CD4-positive, alpha-beta T cell treated with Interleukin-15 for 4 hours (primary cell): Measurements from ENCODE around the gene MAPK11.

Source experiments
- DNase-seq: peaks from one replicate; pipeline ENCODE4 v3.0.0-alpha.2; 2020; ENCODE audit warnings: low spot score

MAPK11 gene

DNA sequence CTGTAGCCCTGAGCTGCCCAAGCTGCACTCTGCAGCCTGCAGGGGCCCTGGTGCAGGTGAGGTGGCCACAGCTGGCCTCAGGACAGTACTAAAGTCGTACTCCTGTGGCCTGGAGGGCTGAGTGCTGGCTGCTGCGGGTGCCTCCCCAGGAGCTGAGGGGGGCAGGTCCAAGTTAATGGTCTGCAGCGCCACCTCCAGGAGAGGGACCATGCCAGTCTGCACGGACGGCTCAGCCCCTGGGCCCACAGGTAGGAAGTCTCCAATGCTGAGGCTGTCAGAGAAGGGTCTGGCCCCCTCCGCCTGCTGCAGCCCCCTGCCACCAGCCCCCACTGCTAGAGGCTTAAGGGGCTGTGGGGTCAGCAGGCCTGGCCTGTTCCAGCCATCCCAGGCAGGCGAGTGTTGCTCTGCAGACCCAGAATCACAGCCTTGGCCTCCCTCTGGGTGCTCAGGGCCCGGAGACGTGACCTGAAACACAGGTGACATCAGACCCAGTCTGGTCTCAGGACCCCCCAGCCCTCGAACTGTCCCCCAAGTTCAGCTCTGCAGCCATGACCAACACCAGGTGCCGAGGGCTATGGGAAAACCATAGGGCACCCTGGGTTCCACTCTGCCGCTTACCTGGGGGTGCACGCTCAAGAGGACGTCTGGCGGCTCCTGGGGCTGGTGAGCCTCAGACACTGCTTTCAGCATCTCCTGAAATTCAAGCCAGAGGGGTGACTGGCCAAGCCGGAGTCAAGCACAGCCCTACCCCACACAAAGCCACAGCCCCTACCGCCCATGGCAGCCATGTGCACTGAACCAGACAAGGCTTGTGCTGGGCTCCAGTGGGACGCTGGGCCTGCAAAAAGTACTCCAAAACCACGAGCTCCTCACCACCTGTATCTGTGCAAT lies 48.5 kb downstream of the MAPK11 start:
- no peak for DNase-seq

DNA sequence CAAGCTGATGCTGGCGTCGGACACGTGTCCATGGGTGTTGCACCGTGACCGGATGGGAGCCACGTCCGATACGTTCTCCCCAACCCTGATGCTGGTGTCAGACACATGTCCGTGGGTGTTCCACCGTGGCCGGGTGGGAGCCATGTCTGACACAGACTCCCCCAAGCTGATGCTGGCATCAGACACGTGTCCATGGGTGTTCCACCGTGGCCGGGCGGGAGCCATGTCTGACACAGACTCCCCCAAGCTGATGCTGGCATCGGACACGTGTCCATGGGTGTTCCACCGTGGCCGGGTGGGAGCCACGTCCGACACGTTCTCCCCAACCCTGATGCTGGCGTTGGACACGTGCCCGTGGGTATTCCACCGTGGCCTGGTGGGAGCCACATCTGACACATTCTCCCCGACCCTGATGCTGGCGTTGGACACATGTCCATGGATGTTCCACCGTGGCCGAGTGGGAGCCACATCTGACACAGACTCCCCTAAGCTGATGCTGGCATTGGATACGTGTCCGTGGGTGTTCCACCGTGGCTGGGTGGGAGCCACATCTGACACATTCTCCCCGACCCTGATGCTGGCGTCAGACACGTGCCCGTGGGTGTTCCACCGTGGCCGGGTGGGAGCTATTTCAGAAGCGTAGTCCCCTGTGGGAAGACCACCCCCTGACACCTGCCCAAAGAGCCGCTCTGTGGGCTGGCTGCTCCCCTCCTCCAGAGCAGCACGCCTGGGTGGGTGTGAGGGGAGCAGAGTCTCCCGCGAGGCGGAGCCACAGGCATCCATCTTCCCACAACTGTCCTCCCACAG lies 49.4 kb downstream of the MAPK11 start:
- no peak for DNase-seq

DNA sequence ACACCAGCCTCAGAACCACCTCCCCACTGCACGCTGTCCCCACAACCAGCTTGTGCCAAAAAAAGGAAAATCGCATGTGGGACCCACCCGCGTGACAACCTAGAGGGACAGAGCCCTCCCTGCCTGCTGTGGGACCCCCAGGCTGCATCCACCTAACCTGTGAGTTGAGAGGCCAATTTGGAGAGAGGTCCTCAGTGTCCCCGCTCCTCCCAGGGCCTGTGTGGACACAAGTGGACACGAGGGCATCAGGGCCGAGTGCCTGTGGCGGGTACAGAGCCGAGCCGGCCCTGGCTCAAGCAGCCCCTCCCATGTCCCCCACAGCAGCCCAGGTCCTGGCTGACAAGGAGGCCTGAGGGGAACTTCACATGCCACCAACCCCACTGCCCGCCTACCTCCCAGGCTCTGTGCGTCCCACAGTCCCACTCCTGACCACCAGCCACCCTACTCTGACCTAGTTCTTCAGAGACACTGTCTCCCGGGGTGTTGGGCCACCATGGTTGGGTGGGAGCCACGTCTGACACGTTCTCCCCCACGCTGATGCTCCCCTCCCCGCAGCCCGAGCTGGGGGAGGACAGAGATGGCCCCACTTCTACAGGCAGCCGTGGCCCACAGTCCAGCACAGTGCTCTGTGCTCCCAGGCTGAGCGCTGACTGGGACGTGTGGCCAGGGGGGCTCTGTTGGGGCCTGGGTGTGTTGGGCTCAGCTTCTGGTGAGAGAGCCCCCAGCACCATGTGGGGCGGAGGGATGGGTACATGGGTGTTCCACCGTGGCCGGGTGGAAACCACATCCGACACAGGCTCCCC lies 50.2 kb downstream of the MAPK11 start:
- no peak for DNase-seq

DNA sequence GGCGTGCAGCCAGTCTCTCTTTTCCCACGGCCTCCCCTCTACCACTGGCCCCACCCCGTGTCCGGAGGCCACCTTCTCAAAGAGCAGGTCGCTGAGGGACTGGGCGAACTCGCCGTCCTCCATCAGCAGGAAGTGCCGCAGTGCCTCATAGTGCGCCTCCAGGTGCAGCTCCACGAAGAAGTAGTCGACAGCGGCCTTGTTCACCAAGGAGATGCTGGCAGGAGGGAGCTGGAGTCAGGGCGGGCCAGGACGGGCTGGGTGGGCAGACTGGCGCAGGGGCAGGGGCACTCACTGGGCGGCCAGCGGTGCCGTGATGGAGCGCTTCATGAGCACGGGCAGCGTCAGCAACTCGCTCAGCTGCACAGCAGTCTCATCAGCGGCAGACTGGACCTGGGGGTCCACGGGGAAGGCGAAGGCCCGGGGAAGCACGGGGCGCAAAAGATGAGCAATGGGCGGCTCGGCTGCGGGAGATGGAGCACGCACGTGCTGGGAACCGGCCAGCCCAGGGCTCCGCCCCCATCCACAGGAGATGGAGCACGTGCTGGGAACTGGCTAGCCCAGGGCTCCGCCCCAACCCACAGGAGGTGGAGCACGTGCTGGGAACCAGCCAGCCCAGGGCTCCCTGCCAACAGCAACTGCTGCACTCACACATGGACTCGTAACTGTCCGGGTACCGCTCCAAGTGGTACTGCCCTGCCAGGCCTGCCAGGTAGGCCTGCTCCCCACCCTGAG lies 51.0 kb downstream of the MAPK11 start:
- DNase-seq, result no peak

GRCh38 chr22:50218153-50218995 lies 51.8 kb downstream of the MAPK11 start:
- DNase-seq, result no peak

DNA sequence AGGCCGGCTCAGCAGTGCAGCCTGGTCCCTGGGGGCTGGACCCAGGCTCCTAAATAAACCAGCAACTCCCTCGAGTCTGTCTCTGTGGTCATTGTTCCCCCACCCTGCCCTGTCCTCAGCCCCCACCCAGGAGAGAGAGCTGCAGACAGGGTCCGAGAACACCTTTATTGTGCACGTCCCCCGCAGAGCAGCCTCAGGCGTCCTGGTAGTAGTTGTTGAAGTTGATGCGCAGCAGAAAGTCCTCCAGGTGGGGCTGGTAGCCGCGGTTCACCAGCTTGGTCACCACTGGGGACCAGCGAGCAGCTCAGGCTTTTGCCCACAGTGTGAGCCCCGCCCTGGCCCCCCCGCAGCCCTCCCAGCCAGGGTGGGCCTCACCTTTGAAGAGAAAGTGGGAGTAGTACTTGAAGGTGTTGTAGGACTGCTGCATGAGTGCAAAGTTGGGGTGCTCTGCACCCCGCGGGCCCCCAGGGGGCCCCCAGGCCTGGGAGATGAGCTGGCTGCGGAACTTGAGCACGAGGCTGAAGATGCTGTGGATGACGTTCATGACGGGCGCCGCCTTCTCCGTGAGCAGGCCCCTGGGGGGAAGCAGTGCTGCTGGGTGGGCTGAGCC lies 52.5 kb downstream of the MAPK11 start:
- DNase-seq, result no peak

- no peak for DNase-seq
Measured at GRCh38 chr22:50216684-50217520, 53.3 kb downstream of the MAPK11 start.

DNA sequence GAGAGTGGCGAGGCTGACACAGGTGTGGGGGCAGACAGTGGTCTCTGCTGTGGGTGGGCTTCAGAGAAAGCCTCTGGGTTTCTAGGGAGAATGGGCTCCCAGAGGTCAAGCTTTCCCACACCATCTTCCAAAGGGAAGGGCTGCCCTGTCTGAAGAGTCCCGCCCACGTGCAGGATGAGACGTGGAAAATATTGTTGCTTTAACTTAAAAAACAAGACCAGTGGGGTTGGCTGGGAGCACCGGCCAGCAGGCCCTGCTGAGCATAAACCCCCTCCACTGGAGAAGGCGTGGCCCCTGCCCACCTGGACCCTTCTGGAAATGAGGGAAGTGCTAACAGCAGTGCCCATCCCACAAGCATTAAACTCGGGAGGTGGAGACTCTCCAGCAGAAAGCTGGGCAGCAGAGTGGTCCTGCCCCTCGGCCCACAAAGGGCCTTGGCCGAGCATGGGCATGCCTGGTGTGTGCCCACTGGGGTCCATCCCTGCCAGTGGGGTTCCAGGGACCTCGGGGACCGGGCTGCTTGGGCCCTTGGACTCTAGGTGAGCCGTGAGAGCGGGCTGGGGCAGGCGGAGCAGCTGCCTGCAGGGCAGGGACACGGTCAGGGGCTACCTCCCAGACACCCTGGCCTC lies 54.0 kb downstream of the MAPK11 start:
- no peak for DNase-seq

DNA sequence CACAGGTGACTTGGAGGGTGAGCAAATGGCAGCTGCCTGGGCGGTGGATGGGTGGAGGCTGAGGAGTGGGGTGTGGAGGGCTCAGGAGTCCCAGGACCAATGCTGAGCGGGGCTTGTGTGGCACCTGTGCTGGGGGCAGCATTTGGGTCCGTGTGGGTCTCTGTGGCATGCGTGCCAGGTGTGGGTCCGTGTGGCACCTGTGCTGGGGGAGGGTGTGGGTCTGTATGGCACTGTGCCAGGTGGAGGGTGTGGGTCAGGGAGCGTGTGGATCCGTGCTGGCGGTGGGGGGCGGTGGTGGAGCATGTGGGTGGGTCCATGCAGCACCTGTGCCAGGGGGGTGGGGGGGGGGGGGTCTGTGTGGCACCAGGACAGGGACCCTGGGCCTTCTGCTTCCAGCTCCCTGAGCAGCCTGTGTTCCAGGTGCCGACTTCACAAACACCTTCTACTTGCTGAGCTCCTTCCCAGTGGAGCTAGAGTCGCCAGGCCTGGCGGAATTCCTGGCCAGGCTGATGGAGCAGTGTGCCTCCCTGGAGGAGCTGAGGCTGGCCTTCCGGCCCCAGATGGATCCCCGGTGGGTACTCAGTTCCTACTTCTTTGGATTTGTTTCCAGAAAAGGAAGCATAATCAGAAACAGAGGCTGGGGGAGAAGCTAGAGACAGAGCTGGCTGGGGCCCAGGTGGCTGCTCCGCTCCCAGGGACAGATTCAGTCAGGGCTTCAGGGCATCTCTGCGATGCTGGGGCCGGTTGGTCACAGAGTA lies 54.7 kb downstream of the MAPK11 start:
- no peak for DNase-seq
